IMR-90 (cell line): ENCODE data around the gene PI16. TPM values are rescaled to one million over a fixed set of nuclear protein-coding genes. Genes with fewer than 3 reads are reported as not detected.
"Not testable (repeated sequence)": the region's sequence is repeated elsewhere in the genome, so short reads cannot be mapped to it uniquely, and the experiment has no call there.

Source experiments
- ATAC-seq: fragments of 200-7000 bp; cut with Tn5 transposase; 2 replicates; pipeline ENCODE4 v1.9.1; 2020; ENCODE audit warnings: low read depth, mild to moderate bottlenecking, moderate library complexity
- BruUV-seq: library from RNA; stranded (reverse); fragments of 400-500 nt; replicated peaks from 2 replicates; lab custom pipeline; 2021; lab: Mats Ljungman, UMichigan
- CTCF ChIA-PET: fragments of 300-600 bp; formaldehyde crosslinking; extraction: SDS; loops from one replicate; lab custom pipeline; 2021; ENCODE audit warnings: antibody characterized with exemption; lab: Yijun Ruan, JAX
- POLR2A ChIA-PET: fragments of 300-600 bp; sonication (Branson Sonifier 250); formaldehyde crosslinking; loops from one replicate; lab custom pipeline; 2022; ENCODE audit warnings: antibody characterized with exemption; ENCODE audit not compliant: unreplicated experiment; lab: Charles Lee
- DNase-seq: peaks from one replicate; pipeline ENCODE4 v3.0.0; 2013
- H2AFZ ChIP-seq: replicated peaks from 2 replicates; pipeline ENCODE3; 2013; ENCODE audit warnings: low read length, mild to moderate bottlenecking; ENCODE audit not compliant: poor library complexity
- H2AK5ac ChIP-seq: 2 replicates; pipeline ENCODE4 v1.6.1; 2013; ENCODE audit warnings: low read depth, low read length, inconsistent platforms
- H2AK9ac ChIP-seq: replicated peaks from 2 replicates; pipeline ENCODE3; 2013; ENCODE audit warnings: mild to moderate bottlenecking, low read depth, low read length, moderate library complexity; ENCODE audit not compliant: poor library complexity
- H2BK120ac ChIP-seq: 2 replicates; pipeline ENCODE4 v1.6.1; 2013; ENCODE audit warnings: low read depth, low read length, inconsistent platforms
- H2BK15ac ChIP-seq: 3 replicates; pipeline ENCODE4 v1.6.1; 2013; ENCODE audit warnings: low read depth, low read length, inconsistent platforms
- H2BK20ac ChIP-seq: 2 replicates; pipeline ENCODE4 v1.6.1; 2013; ENCODE audit warnings: low read depth, mild to moderate bottlenecking, inconsistent platforms, low read length, moderate library complexity
- H2BK5ac ChIP-seq: 2 replicates; pipeline ENCODE4 v1.6.1; 2013; ENCODE audit warnings: mild to moderate bottlenecking, low read depth, low read length, inconsistent platforms; ENCODE audit not compliant: poor library complexity, severe bottlenecking
- H3K14ac ChIP-seq: replicated peaks from 2 replicates; pipeline ENCODE4 v1.6.1; 2013; ENCODE audit warnings: low read depth, low read length, inconsistent platforms
- H3K18ac ChIP-seq: 2 replicates; pipeline ENCODE4 v1.6.1; 2013; ENCODE audit warnings: low read depth, low read length, control low read depth
- H3K23ac ChIP-seq: 2 replicates; pipeline ENCODE4 v1.6.1; 2013; ENCODE audit warnings: low read depth, low read length, inconsistent platforms
- H3K27ac ChIP-seq: 2 replicates; pipeline ENCODE4 v1.5.1; 2013; ENCODE audit warnings: mild to moderate bottlenecking, control low read depth, low read length; ENCODE audit not compliant: insufficient read depth
- H3K27me3 ChIP-seq: 2 replicates; pipeline ENCODE4 v1.6.1; 2013; ENCODE audit warnings: low read length; ENCODE audit not compliant: control insufficient read depth, insufficient read depth
- H3K36me3 ChIP-seq: 2 replicates; pipeline ENCODE4 v1.6.1; 2013; ENCODE audit warnings: low read length, mixed read lengths; ENCODE audit not compliant: control insufficient read depth, insufficient read depth
- H3K4ac ChIP-seq: 2 replicates; pipeline ENCODE4 v1.6.1; 2013; ENCODE audit warnings: low read depth, low read length, inconsistent platforms
- H3K4me1 ChIP-seq: 2 replicates; pipeline ENCODE4 v1.6.1; 2013; ENCODE audit warnings: low read length, mixed read lengths; ENCODE audit not compliant: control insufficient read depth, insufficient read depth
- H3K4me2 ChIP-seq: 2 replicates; pipeline ENCODE4 v1.6.1; 2013; ENCODE audit warnings: low read depth, mild to moderate bottlenecking, control low read depth, low read length, moderate library complexity
- H3K4me3 ChIP-seq: 2 replicates; pipeline ENCODE4 v1.5.1; 2013; ENCODE audit warnings: low read depth, mild to moderate bottlenecking, control low read depth, low read length, moderate library complexity; ENCODE audit not compliant: insufficient read depth
- H3K56ac ChIP-seq: 2 replicates; pipeline ENCODE4 v1.6.1; 2013; ENCODE audit warnings: low read length, inconsistent platforms; ENCODE audit not compliant: insufficient read depth; ENCODE audit errors: extremely low read depth
- H3K79me1 ChIP-seq, 2 experiments: 2 replicates each; pipeline ENCODE4 v1.6.1; 2013; ENCODE audit warnings: low read length in 2 of 2, inconsistent platforms in 1 of 2, low read depth in 1 of 2
- H3K9ac ChIP-seq: 2 replicates; pipeline ENCODE4 v1.6.1; 2013; ENCODE audit warnings: low read depth, low read length, control low read depth
- H3K9me1 ChIP-seq: 2 replicates; pipeline ENCODE4 v1.6.1; 2013; ENCODE audit warnings: low read length, inconsistent platforms; ENCODE audit not compliant: insufficient read depth
- H3K9me3 ChIP-seq: 2 replicates; pipeline ENCODE4 v1.6.1; 2013; ENCODE audit warnings: low read length; ENCODE audit not compliant: control insufficient read depth, insufficient read depth
- H4K20me1 ChIP-seq: 2 replicates; pipeline ENCODE4 v1.6.1; 2013; ENCODE audit warnings: low read length, inconsistent platforms; ENCODE audit not compliant: insufficient read depth
- H4K5ac ChIP-seq: 2 replicates; pipeline ENCODE4 v1.6.1; 2013; ENCODE audit warnings: mild to moderate bottlenecking, low read depth, low read length, control low read depth
- H4K8ac ChIP-seq, 2 experiments: 2 replicates each; pipeline ENCODE4 v1.6.1; 2013; ENCODE audit warnings: low read depth in 2 of 2, low read length in 2 of 2, control low read depth in 1 of 2, inconsistent platforms in 1 of 2
- H4K91ac ChIP-seq: 2 replicates; pipeline ENCODE4 v1.6.1; 2013; ENCODE audit warnings: low read depth, low read length, inconsistent platforms; ENCODE audit not compliant: insufficient read depth
- WGBS, 2 experiments: methylation state at CpG; one replicate each; pipeline versions ENCODE4 v1.1.5 to v1.1.7; 2013; ENCODE audit warnings: missing lambda C conversion rate in 2 of 2; ENCODE audit not compliant: insufficient read length in 1 of 2; ENCODE audit errors: extremely low coverage in 2 of 2; 5-methylcytosine and 5-hydroxymethylcytosine counted together
- dilution Hi-C: fragments of 300-500 bp; cut with HindIII; formaldehyde crosslinking; loops from one replicate; pipeline ENCODE4 v1.14.3; 2018; ENCODE audit warnings: low sequenced_read_pairs; ENCODE audit not compliant: unreplicated experiment
- in situ Hi-C: fragments of 300-500 bp; cut with MboI; formaldehyde crosslinking; loops from 3 replicates; pipeline ENCODE4 v1.14.3; 2019; ENCODE audit warnings: low sequenced_read_pairs, inconsistent platforms, mixed read lengths
- intact Hi-C: fragments of 100-400 bp; cut with micrococcal nuclease; formaldehyde crosslinking; loops from 2 replicates; pipeline ENCODE4 v1.10.0; 2022
- polyA plus RNA-seq, 3 experiments: library from polyadenylated mRNA; depleted of rRNA; stranded (reverse); fragments of >200 nt; gene quantifications; 2 replicates each; pipeline ENCODE4 v1.2.3, GENCODE V29; 2012; ENCODE audit warnings: low replicate concordance in 1 of 3
- total RNA-seq: library from RNA; depleted of rRNA; stranded (reverse); fragments of >200 nt; gene quantifications from 2 replicates; pipeline ENCODE4 v1.2.3, GENCODE V29; 2012

Gene PI16
- total and polyA plus RNA-seq, 2 of the 4 experiments (the other 2 are of a cell fraction): 0.21 TPM; not detected in 1

GRCh38 chr6:36941561-36941960 lies 13.0 kb upstream of the PI16 start:
- H2BK20ac ChIP-seq, ATAC-seq, H3K9me3 ChIP-seq, H3K27me3 ChIP-seq, in situ Hi-C loops, H4K8ac ChIP-seq, H3K4me1 ChIP-seq, H3K27ac ChIP-seq, H2BK120ac ChIP-seq, CTCF ChIA-PET, intact Hi-C loops, dilution Hi-C loops, H4K20me1 ChIP-seq, H2BK15ac ChIP-seq, H3K9me1 ChIP-seq, H3K4me3 ChIP-seq, H3K56ac ChIP-seq, H3K9ac ChIP-seq, H2BK5ac ChIP-seq, H2AK9ac ChIP-seq, H3K36me3 ChIP-seq, H3K14ac ChIP-seq, H3K4me2 ChIP-seq, BruUV-seq, H4K91ac ChIP-seq, DNase-seq, H3K79me1 ChIP-seq, H3K18ac ChIP-seq, POLR2A ChIA-PET, H3K4ac ChIP-seq, H2AFZ ChIP-seq, H4K5ac ChIP-seq, H3K23ac ChIP-seq, H2AK5ac ChIP-seq: not testable (repeated sequence)
- no CpG with 5 or more reads among the region's 40 CpGs for WGBS, 2 experiments

- H3K4ac ChIP-seq, H3K18ac ChIP-seq, H4K5ac ChIP-seq, H2BK120ac ChIP-seq, POLR2A ChIA-PET, H3K4me3 ChIP-seq, CTCF ChIA-PET, H4K20me1 ChIP-seq, H2BK5ac ChIP-seq, H3K4me1 ChIP-seq, BruUV-seq, H3K9me1 ChIP-seq, H3K27me3 ChIP-seq, DNase-seq, H2BK20ac ChIP-seq, H2AK5ac ChIP-seq, H3K56ac ChIP-seq, H3K4me2 ChIP-seq, H3K9ac ChIP-seq, H3K9me3 ChIP-seq, H3K79me1 ChIP-seq, H3K27ac ChIP-seq, intact Hi-C loops, H2AFZ ChIP-seq, dilution Hi-C loops, H3K36me3 ChIP-seq, H4K91ac ChIP-seq, H3K14ac ChIP-seq, H4K8ac ChIP-seq, H2BK15ac ChIP-seq, in situ Hi-C loops, H2AK9ac ChIP-seq, H3K23ac ChIP-seq, ATAC-seq: not testable (repeated sequence)
- no CpG with 5 or more reads among the region's 2 CpGs for WGBS, 2 experiments
Measured at GRCh38 chr6:36942329-36942728, 12.2 kb upstream of the PI16 start.
